NCI-H1694 treated with DMSO at 0.1 percent for 48 hours (cell line): ENCODE data around the gene SMARCA1.

Source experiments
- DNase-seq: peaks from one replicate; lab custom pipeline; 2025; lab: John Stamatoyannopoulos, UW

The SMARCA1 gene

GRCh38 chrX:129461801-129462456 lies 61.4 kb downstream of the SMARCA1 start:
- DNase-seq = no peak

GRCh38 chrX:129452523-129452922 lies 70.8 kb downstream of the SMARCA1 start:
- DNase-seq = no peak

- DNase-seq = no peak
Measured at GRCh38 chrX:129450123-129450522, 73.2 kb downstream of the SMARCA1 start.

GRCh38 chrX:129449148-129449547 lies 74.1 kb downstream of the SMARCA1 start:
- no peak for DNase-seq

GRCh38 chrX:129445436-129445835 lies 77.9 kb downstream of the SMARCA1 start:
- no peak for DNase-seq

- DNase-seq = no peak
Measured at GRCh38 chrX:129433945-129434344, 89.3 kb downstream of the SMARCA1 start.

GRCh38 chrX:129433461-129433860 lies 89.8 kb downstream of the SMARCA1 start:
- DNase-seq = no peak

- no peak for DNase-seq
Measured at GRCh38 chrX:129427267-129427666, 96.0 kb downstream of the SMARCA1 start.

- no peak for DNase-seq
Measured at GRCh38 chrX:129423191-129423590, 100.1 kb downstream of the SMARCA1 start.

- no peak for DNase-seq
Measured at GRCh38 chrX:129404670-129405008, 118.7 kb downstream of the SMARCA1 start.

GRCh38 chrX:129403974-129404669 lies 119.2 kb downstream of the SMARCA1 start:
- no peak for DNase-seq
